HG03064 (cell line): Measurements from ENCODE around the gene TLR5.
"Not testable (repeated sequence)": the region's sequence is repeated elsewhere in the genome, so short reads cannot be mapped to it uniquely, and the experiment has no call there.

Source experiments
- ATAC-seq: cut with Tn5 transposase; IDR thresholded peaks from one replicate; pipeline ENCODE4 v1.9.1; 2021; ENCODE audit warnings: low read depth; ENCODE audit not compliant: unreplicated experiment

Gene TLR5

GRCh38 chr1:223142795-223143536, at the start of gene TLR5:
Gene TLR5, minus strand, starts transcription at chr1:223143248. Its CDS starts 30,217 bp downstream, at chr1:223113031.
- ATAC-seq, result peak; percentile 86

DNA sequence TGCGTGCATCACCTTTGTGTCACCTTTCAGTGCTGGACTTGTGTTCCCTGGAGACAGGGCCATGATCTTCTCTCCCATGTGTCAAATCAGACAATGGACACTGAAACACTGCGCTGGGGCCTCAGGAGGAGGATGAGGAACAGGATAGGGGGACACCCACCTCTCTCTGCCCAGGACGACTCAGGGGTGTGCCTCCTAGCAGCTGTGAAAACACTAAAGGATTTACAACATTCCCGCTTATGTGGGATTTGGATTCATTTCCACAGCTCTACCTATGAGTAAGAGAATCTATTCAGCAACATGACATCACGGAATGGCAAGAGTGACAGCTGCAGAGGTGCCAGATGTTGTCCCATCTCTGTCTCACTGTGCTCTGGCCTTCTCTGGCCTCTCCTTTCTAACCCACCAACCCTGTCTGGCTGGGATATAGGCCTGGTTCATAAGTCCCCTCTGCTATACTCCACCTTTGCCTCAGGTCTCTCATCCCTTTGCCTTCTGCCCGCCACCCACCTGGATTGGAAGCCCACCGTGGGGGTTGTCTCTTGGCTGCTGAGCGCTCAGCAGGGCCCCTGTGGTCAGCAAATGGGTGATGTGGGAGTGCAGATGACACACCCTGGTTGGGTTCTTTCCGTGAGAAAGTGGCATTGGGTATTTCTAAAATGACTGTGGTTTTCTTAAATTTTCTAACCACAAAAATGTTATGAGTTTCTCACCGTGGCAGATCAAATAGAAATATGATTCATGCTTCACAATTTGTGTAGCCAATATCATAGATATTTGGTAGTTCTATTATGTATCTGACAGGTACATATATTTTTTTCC, 47.1 kb upstream of the TLR5 start:
- ATAC-seq, result peak; percentile 74

- no peak for ATAC-seq
These were observed 46.5 kb upstream of the TLR5 start for GRCh38 chr1:223189525-223189902.

GRCh38 chr1:223188618-223189356, 45.7 kb upstream of the TLR5 start:
- no peak for ATAC-seq

DNA sequence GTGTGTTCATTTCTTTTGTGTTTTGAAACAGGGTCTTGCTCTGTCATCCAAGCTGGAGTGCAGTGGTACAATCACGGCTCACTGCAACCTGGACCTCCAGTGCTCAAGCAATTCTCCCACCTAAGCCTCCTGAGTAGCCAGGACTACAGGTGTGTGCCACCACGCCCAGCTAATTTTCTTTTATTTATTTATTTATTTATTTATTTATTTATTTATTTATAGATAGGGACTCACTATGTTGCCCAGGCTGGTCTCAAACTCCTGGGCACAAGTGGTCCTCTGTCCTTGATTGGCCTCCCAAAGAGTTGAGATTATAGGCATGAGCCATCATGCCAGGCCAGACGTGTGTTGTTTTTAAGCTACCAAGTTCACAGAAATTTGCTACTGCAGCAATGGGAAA, 43.8 kb upstream of the TLR5 start:
- ATAC-seq, result no peak

GRCh38 chr1:223183268-223183862, 40.3 kb upstream of the TLR5 start:
- ATAC-seq, result no peak

DNA sequence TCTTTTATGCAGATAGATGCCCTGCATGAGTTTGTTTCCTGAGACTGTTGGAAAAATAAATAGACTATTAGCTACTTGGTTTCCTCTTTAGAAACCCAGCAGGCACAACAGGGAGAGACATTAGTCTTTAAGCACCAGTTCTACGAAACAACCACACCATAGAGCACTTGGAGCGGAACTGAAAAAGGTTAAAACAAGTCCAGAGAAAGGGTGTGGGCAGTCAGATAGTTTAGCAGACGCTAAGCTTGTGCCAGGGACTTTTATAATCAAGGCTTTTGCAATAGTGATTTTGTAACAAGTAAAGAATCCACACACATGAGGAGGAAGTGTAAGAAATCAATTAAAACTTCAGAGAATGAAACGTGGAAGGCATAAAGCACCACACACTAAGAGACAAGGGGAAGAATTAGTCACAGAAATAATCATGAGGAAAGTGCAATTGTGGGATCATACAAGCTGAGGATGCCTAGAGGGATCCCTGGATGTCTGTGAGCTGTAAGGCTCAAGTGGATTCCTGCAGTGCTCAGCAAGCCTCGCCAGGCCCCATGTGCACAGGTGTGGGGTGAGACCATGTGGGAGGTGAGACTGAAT, 37.8 kb upstream of the TLR5 start:
- ATAC-seq, result no peak

DNA sequence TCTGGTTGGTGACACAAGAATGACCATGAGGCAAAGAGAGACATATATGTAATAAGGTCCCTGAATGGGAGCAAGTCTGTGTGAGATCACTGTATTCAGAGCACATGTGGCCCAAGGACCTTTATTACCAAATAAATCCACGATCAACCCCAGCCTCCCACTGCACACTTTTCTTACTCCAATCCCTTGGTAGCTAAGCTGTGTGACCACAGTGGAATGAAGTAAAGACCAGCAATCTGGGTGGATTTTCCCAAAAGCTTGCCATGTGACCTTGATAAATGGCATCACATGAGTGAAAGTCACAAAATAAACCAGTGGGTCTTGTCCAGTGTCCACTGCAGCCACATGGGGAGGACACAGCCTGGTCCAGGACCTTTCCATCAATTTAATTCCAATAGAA, 36.7 kb upstream of the TLR5 start:
- ATAC-seq, result no peak

- no peak for ATAC-seq
These were observed 36.2 kb upstream of the TLR5 start for GRCh38 chr1:223179280-223179679.

- ATAC-seq, result no peak
These were observed 34.6 kb upstream of the TLR5 start for GRCh38 chr1:223177681-223178080.

DNA sequence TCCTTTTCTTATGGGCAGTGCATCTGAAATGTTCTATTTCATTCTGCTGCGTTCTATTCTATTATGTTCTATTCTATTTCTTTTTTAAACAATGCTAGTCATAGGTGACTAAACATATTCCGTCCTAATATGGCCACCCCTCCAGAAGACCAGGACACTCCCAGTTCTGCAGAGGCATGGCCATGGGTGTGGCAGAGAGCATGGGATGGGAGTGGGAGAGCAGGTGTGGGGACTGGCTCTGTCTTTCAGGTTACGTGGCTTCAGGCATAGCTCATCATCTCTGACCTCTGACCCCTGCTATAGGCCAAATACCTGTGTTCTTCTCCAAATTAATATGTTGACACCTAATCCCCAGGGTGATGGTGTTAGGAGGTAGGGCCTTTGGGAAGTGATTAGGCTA, 33.4 kb upstream of the TLR5 start:
- ATAC-seq, result no peak

DNA sequence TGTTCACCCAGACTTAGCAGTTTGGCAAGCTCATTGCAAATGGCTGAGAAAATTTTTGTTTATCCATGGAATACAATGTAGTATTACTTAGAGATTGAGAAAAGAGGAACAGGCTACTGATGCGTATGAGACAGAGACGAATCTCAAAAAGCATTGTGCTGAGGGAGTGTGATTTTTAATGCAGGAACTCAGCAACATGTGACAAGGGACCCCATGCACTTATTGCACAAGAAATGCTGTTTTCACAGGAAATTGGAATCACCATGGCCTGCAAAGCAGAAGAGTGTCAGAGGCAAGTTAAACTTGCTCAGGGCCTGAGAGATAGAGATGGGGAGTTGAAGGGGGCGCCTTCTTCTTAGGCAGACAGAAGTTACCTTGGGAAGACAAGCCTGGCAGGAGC, 32.6 kb upstream of the TLR5 start:
- ATAC-seq, result no peak

DNA sequence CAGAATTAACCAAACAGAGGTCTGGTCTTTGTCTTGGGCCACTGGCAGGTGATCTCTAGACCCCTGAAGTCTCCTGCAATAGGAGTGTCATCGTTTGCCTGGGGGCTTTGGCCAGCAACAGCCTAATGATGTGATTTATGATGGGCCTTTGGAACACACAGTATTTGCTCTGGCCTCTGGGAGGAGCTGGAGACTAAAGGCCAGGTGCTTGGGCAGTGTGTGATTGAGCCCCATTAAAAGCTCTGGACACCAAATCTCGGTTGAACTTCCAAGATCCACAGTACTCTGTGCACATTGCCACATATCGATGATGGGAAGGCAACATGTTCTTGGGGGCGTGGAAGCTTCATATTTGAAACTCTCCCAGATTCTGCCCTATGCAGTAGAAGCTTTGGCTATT, 32.0 kb upstream of the TLR5 start:
- no peak for ATAC-seq

- not testable (repeated sequence) for ATAC-seq
These were observed 26.4 kb upstream of the TLR5 start for GRCh38 chr1:223169458-223169857.

- no peak for ATAC-seq
These were observed 18.3 kb upstream of the TLR5 start for GRCh38 chr1:223161321-223161720.

DNA sequence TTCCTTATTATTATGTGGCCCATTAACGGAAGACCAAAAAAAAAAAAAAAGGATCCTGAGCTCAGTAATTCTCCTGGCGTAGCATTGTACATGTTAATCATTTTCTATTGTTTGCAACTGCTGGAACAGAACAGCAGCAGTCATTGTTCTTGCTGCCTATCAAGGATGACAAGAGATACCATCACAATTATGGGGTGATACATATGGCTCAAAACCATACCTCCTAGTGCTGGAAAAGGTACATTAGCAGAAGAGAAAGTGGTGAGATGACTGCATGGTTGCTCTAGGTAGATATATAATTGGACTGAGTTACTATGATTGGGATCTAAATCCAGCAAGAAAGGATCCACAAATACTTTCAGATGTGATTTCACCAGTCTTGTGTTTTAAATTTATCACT, 13.3 kb upstream of the TLR5 start:
- ATAC-seq, result no peak

GRCh38 chr1:223155153-223155552, 12.1 kb upstream of the TLR5 start:
- no peak for ATAC-seq

DNA sequence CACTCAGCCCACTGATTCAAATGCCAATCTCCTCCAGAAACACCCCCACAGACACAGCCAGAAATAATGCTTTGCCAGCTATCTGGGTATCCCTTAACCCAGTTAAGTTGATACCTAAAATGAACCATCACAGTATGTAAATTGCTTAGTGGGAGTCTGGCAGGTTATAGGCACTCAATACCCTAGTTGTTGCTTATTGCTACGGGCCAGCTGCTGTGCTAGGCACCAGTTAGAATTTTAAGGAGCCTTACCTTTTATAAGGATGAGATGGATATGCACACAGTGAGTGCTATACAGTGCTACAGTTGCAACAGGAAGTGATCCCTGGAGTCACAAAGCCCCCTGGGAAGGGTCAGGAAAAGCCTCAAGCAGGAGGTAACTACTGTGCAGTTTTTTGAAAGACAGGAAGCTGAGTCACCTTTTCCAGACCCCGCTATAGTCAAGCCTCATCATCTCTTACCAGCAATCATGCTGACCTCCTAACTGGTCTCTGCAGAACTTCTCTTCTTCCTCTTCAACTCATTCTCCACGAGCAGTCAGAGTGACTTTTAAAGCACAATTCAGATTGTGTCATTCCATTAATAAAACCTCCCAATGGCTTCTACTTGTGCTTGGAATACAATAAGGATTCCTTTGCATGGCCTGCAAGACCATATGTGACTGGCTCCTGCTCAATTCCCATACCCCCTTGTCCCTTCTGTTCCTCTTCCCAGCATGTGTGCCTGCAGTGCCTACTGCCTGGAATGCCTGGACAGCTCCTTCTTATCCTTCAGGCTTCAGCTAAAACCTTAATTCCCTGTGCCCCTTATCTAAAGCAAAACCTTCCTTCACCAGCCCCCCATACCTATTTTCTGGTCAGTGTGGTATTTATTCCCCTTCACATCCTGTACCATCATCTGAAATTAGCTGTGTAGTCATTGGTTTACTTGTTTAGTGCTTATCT, 10.4 kb upstream of the TLR5 start:
- no peak for ATAC-seq

- no peak for ATAC-seq
These were observed 9.4 kb upstream of the TLR5 start for GRCh38 chr1:223152399-223152798.
